Ecto neural progenitor cell (in vitro differentiated cells): Measurements from ENCODE around the gene CYP4X1.
"Not testable (repeated sequence)": the region's sequence is repeated elsewhere in the genome, so short reads cannot be mapped to it uniquely, and the experiment has no call there.

ENCODE experiments used
- DNase-seq: peaks from one replicate; pipeline ENCODE4 v3.0.0-alpha.2; 2018; ENCODE audit warnings: low spot score

CYP4X1 gene

GRCh38 chr1:47089356-47089755 lies 65.9 kb downstream of the CYP4X1 start:
- not testable (repeated sequence) for DNase-seq

- DNase-seq, result not testable (repeated sequence)
These were observed 68.0 kb downstream of the CYP4X1 start for GRCh38 chr1:47091476-47091875.
